RPMI7951 (cell line): Measurements from ENCODE around the gene PRKCA. TPM values are rescaled to one million over a fixed set of nuclear protein-coding genes. Genes with fewer than 3 reads are reported as not detected.

Source experiments
- DNase-seq: peaks from one replicate; pipeline ENCODE4 v3.0.0-alpha.2; 2012; ENCODE audit warnings: low read depth
- total RNA-seq: library from RNA; depleted of rRNA; stranded (reverse); fragments of >200 nt; shearing (Covaris generic); gene quantifications from 2 replicates; pipeline ENCODE4 v1.2.3, GENCODE V29; 2014

The PRKCA gene
- total RNA-seq, 1 experiment from 2014 or later, result 11.9 TPM

- DNase-seq, result no peak
Observed at GRCh38 chr17:66517336-66518009, 215.1 kb downstream of the PRKCA start.

DNA sequence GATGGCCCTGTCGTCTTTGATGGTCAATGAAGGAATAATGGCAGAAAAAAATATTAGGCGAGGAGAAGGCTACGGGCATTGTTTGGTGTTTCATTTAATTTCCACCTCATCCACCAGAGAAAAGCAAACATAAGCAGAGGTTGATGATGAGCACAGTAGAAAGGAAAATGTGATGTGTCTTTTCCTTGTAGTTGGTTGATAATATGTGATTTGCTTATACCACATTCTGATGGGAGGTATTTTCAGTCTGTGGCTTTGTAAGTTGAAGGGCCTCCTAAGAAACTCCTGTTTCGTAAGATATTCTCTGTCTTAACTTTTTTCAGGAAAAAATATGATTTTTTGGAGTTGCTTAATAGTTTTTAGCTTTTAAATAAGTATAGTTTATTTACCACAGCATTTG is 215.7 kb downstream of the PRKCA start:
- no peak for DNase-seq

DNA sequence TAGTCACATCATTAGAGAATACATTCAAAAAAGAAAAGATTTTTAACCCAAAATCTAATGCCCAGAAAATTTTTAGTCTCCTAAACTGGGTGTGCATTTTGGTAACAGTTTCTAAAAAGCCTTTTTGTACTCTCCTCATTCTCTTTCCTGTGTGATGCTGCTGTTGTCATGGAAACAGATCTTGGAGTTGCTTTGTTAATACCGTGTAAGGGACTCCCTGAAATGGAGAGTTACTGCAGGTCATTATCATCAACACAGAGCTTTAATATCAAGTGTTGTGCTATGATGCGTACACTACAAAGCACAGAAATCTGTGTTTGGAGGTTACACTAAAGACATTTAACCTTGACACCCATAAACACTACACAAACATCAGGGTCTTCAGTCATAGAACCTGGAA is 216.3 kb downstream of the PRKCA start:
- no peak for DNase-seq

- no peak for DNase-seq
Observed at GRCh38 chr17:66519154-66519553, 216.7 kb downstream of the PRKCA start.

GRCh38 chr17:66520999-66521398 is 218.6 kb downstream of the PRKCA start:
- DNase-seq, result no peak

DNA sequence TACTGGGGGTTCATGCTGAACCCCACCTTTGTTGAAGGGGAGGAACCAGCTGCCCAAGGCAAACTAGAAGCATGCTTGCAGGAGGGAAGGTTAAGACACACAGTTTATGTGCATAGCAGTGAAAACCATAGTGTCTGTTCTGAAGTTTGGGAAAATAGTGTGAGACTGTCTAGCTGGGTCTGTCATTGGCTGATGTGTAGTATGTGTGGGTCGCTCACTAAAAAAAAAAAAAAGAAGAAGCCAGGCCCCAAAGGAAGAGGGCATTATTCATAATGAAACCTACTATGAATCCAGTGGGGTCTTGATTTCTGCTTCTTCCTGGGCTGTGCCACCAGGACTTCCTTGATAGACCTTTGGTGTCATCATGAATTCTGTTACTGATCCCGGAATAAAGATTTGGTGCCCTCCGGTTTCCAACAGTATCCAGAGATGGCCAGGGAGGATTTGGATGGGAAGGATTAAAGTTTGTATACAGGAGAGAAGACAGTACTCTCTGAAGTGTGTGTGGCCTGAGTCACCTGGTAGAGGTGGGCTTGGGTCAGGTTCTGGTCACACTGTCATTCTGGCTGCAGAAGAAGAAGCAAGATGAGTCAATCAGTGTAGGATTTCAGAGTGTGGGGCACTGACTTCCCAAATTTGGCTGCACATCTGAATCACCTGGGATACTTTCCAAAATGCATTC is 220.3 kb downstream of the PRKCA start:
- DNase-seq, result no peak

DNA sequence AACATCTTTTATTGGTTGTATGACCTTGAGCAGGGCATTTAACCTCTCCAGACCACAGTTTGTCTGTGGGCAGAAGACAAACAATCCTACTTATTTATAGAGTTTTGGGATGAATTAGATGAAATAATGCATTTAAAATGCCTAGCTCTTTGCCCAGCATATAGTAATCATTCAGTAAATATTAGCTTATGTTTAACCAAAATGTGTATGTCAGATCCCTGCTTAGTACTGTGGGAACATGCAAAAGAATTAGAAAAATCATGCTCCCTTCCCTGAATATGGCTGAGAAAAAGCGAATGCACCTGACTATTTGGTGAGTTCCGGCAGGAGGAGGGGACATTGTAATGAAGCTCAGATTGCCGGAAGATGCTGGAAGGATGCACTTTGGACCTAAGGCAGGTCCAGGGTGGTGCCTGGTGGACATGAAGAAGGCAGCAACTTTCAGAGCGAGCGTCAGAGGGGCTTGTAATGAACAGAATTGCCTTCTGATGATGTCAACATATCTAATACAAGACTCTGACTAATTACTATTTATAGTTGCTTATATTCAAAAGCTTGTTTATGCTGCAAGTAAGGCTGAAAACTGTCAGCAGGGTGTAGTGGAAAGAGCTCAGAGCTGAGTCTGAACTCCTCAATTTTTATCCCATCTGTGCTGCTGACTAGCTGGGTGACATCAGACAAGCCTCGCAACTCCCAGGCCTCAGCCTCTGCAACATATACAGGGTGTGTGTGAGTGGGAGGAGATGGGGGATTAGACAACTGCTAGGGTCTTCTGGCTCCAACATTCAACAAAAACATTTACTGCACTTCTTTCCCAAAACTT is 221.2 kb downstream of the PRKCA start:
- no peak for DNase-seq

GRCh38 chr17:66524877-66525276 is 222.5 kb downstream of the PRKCA start:
- DNase-seq, result no peak

DNA sequence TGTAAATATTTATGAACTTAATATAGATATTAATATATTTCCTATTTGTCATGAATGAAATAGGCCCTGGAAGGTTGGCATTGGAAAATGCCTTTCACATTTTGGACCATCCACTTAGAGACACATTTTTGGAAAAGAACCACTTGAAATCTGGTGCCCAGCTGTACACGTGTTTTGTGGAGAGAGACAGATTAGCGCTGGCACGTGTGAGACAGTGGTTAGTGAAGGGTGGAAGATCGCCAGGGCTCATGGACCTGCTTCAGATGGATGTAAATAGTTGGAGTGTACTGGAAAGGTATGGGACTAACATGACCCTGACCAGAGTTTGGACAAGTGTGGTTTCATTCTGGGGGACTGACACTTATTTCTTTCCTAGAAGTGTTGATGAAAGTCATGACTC is 222.9 kb downstream of the PRKCA start:
- DNase-seq, result no peak

DNA sequence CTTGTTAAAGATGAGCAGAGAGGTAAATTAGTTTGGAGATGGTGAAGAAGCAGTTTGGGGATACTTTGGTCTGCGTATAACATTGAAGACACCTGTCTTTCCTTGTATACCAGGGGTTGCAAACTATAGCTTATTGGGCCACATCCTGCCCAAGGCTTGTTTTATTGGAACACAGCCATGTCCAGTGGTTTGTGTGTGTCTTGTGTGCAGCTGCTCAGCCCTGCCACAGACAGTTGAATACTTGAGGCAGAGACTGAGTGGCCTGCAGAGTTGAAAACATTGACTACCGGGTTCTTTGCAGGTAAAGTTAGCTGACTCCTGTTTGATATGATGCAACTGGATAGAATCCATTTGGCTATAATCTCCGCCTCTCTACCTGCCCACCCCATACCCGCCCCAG is 224.4 kb downstream of the PRKCA start:
- DNase-seq, result peak; percentile 57

DNA sequence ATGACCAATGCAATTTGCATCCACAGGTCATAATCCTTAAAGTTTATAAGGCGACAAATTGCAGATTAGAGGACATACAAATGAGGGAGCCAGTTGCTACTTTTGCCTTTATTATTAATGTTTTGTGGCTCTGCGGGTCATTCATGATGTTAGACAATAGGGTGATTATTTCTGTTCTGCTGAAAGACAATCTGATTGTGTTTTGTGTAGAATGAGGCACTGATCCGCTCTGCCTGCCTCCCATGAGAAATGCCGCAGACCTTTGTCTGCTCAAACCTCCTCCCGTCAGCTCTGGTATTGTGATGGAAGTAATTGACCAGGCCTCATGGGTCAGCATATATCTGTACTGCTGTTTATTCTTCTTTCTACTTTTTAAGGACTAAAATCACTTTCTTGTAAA is 224.9 kb downstream of the PRKCA start:
- no peak for DNase-seq

DNA sequence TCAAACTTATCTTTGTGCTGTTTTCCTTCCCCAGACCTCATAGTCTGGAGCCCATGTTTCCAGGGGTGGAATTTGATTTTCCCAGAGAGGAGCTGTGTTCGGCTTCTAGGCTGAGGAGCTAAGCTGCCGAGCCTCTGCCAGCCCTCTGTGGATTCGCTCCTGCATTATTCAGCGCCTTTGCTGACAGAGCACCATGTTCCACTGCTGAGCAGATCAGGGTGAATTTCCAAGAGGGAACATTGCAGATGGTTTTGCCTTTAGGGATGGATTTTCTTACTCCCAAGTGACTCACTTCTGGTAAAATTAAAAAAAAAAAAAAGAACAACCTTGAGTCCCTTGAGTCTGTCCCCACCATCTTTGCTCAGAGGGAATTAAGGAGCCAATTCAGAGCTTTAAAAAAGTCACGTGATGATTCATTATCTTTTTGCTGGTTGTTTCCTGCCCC is 229.5 kb downstream of the PRKCA start:
- DNase-seq, result peak; percentile 80

- DNase-seq, result no peak
Observed at GRCh38 chr17:66533572-66533971, 231.2 kb downstream of the PRKCA start.

GRCh38 chr17:66533986-66534385 is 231.6 kb downstream of the PRKCA start:
- no peak for DNase-seq

GRCh38 chr17:66535611-66536010 is 233.2 kb downstream of the PRKCA start:
- no peak for DNase-seq

GRCh38 chr17:66537502-66537901 is 235.1 kb downstream of the PRKCA start:
- DNase-seq, result no peak

- DNase-seq, result no peak
Observed at GRCh38 chr17:66538776-66539175, 236.4 kb downstream of the PRKCA start.

GRCh38 chr17:66540131-66540781 is 237.8 kb downstream of the PRKCA start:
- peak; percentile 88 for DNase-seq

DNA sequence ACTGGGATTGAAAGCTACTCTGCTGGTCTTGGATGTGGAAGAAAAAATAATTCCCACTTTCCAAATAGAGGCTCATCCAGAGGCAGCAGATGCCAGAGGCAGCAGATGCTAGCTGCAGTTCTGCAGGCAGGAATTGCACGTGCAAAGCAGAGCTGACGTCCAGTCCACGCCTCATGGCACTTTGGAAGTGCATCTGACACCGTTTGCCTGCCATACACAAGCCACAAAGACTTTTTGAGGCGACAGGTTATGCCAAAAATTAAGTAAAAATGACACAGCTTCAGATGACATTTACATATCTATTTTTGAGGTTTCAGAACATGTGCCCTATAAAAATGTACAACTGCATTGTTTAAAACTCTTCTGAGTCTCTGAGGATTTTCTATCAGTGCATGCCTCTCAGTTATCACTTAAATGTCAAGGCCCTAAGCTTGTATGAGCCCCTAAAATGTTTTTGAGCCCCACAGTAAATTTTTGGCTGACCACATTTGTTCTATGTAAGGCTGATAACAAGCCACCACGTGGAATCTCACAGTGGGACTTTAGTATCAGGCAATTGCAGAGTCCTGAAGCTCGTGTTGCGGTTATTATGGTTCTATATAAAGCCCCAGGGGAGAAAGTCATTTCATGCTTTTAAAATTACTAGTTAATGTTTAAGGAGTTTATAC is 239.2 kb downstream of the PRKCA start:
- DNase-seq, result peak; percentile 92

GRCh38 chr17:66542129-66542966 is 239.9 kb downstream of the PRKCA start:
- DNase-seq, result peak; percentile 91
